Parietal lobe (tissue), 1 donor: Measurements from ENCODE around the gene CHST2. TPM values are rescaled to one million over a fixed set of nuclear protein-coding genes. Genes with fewer than 3 reads are reported as not detected.

ENCODE experiments used
- total RNA-seq: library from RNA; depleted of rRNA; stranded (reverse); fragments of >200 nt; gene quantifications from one replicate; pipeline ENCODE4 v1.2.3, GENCODE V29; 2014

CHST2 gene
- 34.1 TPM for total RNA-seq

DNA sequence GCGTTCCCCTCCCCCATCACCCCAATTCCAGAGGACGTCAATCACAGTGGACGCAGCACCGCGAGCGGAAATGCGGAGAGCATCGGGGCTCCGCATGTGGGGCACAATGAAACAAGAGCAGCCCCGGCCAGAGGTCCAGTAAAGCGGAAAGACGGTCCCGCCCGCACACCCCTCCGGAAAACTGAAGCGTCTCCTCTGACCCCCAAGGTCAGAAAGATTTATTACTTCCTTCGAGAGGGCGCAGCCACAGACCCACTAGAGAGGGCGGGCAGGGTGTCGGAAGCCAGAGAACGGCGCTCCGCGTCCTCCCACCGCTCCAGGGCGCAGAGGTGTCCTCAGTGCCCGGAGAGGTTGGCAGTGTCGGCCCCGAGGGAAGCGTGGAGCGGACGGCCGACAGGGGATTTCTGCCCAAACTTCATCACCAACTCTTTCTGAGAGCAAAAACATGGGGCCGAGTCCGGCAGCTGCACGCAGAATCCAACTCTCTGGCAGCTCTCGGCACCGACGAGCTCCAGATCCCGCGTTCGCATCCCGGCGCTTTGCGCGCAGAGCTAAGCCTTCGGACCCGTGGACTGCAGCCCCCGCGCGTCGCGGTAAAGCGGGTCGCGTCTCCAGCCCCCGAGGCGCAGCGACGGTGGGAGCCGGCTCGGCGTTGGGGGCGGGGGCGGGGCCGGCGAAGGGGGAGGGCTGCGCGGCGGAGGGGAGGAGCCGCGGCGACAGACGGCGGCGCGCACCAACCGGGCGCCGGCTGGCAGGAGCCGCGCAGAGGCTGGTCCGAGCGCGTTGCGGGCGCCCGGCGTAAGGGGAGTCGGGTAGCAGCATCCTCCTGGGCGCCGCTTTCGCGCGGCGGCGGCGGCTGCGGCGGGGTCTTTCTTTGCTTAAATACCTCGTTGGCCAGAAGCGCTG lies at the start of gene CHST2:
Gene CHST2, plus strand, starts transcription at position 763 of the 906 bp plus-strand sequence. CDS start 1,046 bp downstream, outside the sequence.

Other genes with a start within 250 kb of the CHST2 start
- 4.4 TPM for gene PCOLCE2, start 230.7 kb upstream of the CHST2 start, total RNA-seq
- 1.6 TPM for gene PAQR9, start 156.1 kb upstream of the CHST2 start, total RNA-seq
- gene U2SURP, start 118.2 kb upstream of the CHST2 start, total RNA-seq, result 218 TPM